GM21619 (cell line): Measurements from ENCODE around the gene DCHS2.

Experiments used
- ATAC-seq: cut with Tn5 transposase; IDR thresholded peaks from one replicate; pipeline ENCODE4 v1.9.1; 2021; ENCODE audit not compliant: unreplicated experiment

The DCHS2 gene

GRCh38 chr4:154328030-154328429, 163.6 kb downstream of the DCHS2 start:
- no peak for ATAC-seq

- ATAC-seq = no peak
Measured at GRCh38 chr4:154320521-154320920, 171.1 kb downstream of the DCHS2 start.

- ATAC-seq = no peak
Measured at GRCh38 chr4:154319736-154320135, 171.9 kb downstream of the DCHS2 start.

DNA sequence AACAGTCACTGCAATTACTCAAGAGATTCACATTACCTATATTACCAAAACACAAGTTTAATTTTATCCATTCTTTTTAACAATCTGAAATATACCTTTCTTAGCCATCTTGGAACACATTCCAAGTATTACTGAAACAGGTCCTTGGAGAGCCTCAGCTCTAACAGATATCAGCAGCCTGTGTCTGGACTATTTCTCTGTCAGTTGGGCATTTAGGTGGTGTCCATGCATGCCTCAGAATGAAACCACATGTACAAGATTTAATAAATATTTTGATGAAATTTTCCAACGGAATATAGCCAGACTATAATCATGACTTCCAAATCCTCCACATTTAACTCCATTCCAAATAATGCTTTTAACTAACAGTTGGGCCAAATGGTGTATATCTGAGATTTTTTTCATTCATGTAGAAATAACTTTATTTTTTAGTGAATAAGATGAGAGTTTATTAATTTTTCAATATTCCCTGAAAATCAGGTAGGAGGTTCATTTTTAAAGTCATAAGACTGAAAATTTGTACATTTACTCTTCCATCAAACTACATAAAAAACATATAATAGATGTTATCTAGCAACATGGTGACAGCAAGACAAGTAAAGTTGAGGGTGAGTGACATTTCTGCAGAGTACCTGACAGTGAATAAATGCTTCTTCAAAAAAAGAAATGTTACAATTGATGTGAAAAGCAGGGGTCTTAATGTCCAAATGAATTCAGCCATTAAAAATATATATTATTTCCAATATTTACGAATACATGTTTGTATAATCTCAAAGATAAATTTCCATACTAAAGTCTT, 174.2 kb downstream of the DCHS2 start:
- ATAC-seq = no peak

GRCh38 chr4:154315741-154316140, 175.9 kb downstream of the DCHS2 start:
- no peak for ATAC-seq

DNA sequence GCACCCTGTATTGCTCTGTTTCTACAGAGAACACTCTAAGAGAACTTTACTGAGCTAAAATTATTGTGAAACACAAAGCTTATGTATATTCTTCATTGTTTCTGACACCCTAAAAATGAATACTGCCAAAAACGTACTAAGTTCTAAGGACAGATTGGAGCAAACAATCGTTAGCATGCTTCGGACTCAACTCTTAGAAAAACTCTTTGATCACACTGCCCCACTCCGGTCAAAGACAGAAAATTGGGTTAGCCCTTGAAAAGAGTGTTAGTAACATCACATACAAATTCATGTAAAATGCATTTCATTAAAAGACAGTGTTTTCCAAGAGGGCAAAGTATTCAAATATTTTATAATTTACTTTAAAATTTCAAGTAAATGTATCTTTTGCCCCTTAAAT, 177.4 kb downstream of the DCHS2 start:
- ATAC-seq = no peak

GRCh38 chr4:154313004-154313585, 178.5 kb downstream of the DCHS2 start:
- ATAC-seq = no peak

DNA sequence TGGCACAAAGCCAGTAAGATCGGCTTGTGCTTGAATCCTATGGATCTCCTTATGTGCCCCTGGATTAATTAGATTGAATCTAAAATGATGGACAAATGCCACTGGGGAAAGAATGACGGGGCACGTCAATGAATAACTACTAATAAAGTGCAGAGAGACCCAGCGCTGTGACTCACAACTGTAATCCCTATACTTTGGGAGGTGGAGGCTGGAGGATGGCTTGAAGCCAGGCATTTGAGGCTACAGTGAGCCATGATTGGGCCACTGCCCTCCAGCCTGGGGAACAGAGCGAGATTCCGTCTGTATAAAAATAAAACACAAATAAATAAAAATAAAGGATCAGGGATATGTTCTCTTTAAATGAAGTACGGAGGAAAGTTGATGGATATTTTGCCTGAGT, 179.4 kb downstream of the DCHS2 start:
- ATAC-seq = no peak

DNA sequence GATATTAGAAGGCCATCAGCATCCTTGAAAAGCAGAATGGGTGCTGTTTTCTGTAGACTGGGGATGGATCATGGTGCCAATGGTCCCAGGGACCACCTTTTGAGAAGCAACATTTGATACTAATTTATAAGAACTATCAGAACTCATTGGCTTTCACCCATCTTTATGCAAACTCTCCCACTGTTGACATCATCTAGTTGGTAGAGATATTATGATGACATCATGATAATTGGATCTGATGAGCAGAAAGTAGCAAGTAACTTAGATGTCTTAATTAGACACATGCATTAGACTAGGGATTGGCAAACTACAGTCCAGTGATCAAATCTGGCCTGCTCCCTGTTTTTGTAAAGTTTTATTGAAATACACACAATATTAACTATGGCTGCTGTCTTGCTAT, 181.0 kb downstream of the DCHS2 start:
- no peak for ATAC-seq

DNA sequence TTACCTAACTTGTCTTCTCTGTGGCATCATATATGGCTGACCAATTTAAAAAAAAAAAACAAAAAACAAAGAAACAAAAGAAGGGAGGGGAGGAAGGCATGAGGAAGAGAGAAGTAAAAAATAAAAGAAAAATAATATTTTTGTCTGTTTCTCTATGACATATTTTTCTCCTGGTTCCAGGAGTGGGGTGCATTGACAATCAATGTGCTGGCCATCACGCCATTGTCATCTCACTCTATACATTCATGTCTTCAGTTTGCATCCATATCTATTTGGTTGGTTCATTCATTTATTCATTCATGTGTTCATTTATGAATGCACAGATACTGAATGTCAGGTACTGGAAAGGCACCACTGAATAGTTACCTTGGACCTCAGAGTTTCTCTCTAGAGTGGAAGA, 183.4 kb downstream of the DCHS2 start:
- no peak for ATAC-seq

DNA sequence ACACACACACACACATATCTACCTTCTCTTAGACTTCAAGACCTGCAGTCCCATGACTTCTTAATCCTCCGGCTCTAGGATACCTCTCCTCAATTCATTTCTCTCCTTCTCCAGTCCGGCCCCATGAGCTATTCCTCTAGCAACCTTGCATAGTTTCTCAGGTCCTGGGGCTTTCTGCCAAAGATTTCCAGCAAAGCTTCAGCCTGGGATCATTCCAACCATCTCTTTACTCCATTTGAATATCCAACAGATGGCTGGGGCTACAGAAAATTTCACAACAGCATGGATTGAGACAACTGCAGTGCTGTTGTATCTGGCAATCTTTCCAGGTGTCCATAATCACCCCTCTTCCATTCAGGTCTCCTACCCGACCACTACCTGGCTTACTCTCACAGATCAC, 184.1 kb downstream of the DCHS2 start:
- ATAC-seq = no peak

- no peak for ATAC-seq
Measured at GRCh38 chr4:154305616-154306015, 186.0 kb downstream of the DCHS2 start.

DNA sequence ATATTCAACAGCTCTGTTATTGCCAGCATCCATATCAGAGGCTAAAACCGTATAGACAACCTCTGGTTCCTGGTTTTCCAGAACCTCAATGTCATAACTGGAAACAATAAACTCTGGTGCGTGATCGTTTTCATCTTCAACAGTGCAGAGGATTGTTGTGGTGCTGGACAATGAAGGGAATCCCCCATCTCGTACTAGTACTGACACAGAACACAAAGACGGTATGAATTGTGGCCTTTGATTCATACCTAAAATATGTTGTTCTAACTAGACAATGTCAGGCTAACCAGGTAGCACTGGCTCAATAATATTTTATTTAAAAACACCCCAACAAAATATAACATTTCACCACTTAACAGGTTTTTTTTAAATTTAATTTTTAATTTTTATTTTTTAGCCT, 186.9 kb downstream of the DCHS2 start:
- no peak for ATAC-seq

- ATAC-seq = no peak
Measured at GRCh38 chr4:154294652-154295350, 196.8 kb downstream of the DCHS2 start.

DNA sequence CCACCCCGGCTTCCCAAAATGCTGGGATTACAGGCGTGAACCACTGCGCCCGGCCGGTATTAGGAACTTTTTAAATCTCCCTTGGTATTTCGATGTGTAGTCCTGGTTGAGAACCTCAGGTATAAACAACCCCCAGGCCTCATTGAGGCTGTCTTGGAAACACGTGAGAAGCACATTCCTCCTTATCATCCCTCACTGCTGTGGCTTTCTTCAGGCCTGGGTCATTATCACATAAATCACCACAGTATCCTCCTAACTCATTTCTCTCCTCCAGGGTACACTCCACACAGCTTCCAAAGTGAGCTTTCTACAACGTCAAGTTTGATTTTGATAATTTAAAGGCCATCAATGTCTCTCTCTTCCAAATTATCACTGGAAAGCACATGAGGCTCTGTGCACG, 198.2 kb downstream of the DCHS2 start:
- ATAC-seq = no peak

DNA sequence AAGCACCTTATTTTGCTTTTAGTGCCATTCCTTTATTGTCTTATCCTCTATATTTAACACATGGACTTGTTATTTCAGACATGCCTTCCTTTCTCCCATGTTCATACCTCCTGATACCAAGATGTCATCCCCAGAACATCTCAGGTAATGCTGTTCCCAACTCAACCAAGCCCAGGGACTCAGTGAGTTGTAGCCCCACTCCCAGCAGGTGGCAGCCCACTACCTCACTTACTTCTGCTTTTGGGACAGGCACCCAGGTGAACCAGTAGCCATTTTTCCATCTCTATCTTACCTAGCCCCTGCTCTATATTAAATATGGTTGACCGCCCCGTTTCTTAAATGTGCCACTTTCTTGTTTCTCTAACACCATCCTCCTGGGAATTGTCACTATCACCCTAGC, 199.0 kb downstream of the DCHS2 start:
- no peak for ATAC-seq

- no peak for ATAC-seq
Measured at GRCh38 chr4:154277172-154277571, 214.4 kb downstream of the DCHS2 start.

GRCh38 chr4:154276496-154276895, 215.1 kb downstream of the DCHS2 start:
- ATAC-seq = no peak

GRCh38 chr4:154254999-154255398, 236.6 kb downstream of the DCHS2 start:
- no peak for ATAC-seq

- no peak for ATAC-seq
Measured at GRCh38 chr4:154234576-154234975, 257.0 kb downstream of the DCHS2 start.

GRCh38 chr4:154231806-154232478, 259.7 kb downstream of the DCHS2 start:
- ATAC-seq = no peak

DNA sequence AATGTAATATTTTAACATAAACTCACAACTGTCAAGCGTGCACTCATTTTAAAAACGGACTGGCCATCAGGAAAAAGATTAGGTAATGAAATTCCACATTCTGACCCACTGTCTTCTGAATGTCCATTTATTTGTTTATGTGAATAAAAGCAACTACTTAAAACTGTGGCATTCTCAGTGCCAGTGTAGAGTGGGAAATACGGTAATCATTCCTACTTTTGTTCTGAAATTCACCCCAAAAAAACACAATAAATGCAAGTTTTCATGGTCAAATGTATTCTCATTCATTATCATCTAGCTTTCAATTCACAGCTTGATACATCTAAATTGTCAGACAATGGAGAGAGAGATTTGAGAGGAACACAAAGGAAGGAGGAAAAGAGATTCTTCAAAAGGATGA, 260.9 kb downstream of the DCHS2 start:
- no peak for ATAC-seq
